ENCODE results near the gene ZKSCAN1. TPM values are rescaled to one million over a fixed set of nuclear protein-coding genes. Genes with fewer than 3 reads are reported as not detected.
"Not testable (repeated sequence)": the region's sequence is repeated elsewhere in the genome, so short reads cannot be mapped to it uniquely, and the experiment has no call there.

ZKSCAN1 gene
- 10 to 100 TPM; 64.4 to 67.9 TPM for total RNA-seq

GRCh38 chr7:100015232-100016214 lies at the start of gene ZKSCAN1:
ZKSCAN1 (plus strand) TSS chr7:100015596; CDS start chr7:100023507, 7,911 bp downstream.
- Mint-ChIP-seq H3K4me3 (peak within 1 kb of the TSS; percentile 88), H3K27me3 (ENCODE audit: low read depth) (no peaks in the 10 kb centered on the region), H3K27ac (peak within 1 kb of the TSS; percentile 91), H3K4me1 (ENCODE audit: low read depth) (peaks cover 64% of the 10 kb centered on the region), H3K36me3 (ENCODE audit: low read depth) (peaks cover 19% of the 10 kb centered on the region), H3K9me3 (no peaks in the 10 kb centered on the region)
- CTCF ChIA-PET = interaction anchor here (0.6 to 1.8 kb wide), 8 partner anchors 17 to 534 kb away, joined by 3 to 6 read pairs (median 4); no protein-coding TSS in a partner anchor
- intact Hi-C loops (cut with micrococcal nuclease) = loop anchor here (10.0 kb wide), 1 partner anchor 461 kb away; the partner anchor contains the start of genes FAM200A and ZNF655
- peak; percentile 89 for DNase-seq

DNA sequence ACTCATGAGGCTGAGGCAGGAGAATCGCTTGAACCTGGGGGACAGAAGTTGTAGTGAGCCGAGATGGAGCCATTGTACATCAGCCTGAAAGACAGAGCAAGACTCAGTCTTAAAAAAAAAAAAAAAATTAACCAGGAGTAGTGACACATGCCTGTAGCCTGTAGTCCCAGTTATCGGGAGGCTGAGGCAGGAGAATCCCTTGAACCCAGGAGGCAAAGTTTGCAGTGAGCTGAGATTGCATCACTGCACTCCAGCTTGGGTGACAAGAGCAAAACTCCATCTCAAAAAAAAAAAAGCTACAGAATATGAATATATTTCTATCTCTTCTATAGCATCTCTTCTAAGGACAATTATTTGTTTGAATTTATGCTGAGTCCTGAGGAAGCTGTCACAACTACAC lies 46.1 kb upstream of the ZKSCAN1 start:
- H3K27me3 Mint-ChIP-seq (ENCODE audit: low read depth) = peaks cover 11% of the 10 kb centered on the region
- CTCF ChIA-PET = interaction anchor here (0.6 to 1.9 kb wide), 3 partner anchors 10 to 23 kb away, joined by 3 to 13 read pairs (median 4); no protein-coding TSS in a partner anchor
- no peaks in the 10 kb centered on the region for H3K36me3 Mint-ChIP-seq (ENCODE audit: low read depth)
- no peaks in the 10 kb centered on the region for H3K9me3 Mint-ChIP-seq
- H3K27ac Mint-ChIP-seq = no peak overlapping the region
- H3K4me3 Mint-ChIP-seq = no peak overlapping the region
- intact Hi-C loops (cut with micrococcal nuclease) = no loop called here
- no peaks in the 10 kb centered on the region for H3K4me1 Mint-ChIP-seq (ENCODE audit: low read depth)
- DNase-seq = no peak

DNA sequence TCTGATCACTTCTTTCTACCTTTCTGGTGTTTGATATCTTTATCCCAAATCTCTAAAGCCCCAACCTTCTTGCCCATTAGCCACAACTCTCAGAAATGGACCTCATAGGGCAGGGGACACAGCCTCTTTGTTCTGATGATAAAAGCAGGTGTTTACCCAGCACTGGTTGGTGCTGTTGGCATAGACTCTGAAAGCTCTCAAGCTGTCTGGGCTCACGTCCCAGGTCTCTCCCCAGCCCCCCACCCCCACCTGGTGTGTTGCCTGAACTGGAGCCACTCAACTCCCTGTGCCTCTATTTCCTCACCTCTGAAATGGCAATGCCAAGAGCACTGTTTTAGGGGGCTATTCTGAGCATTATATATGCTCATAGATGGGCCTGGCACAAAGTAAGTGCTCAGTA lies 45.6 kb upstream of the ZKSCAN1 start:
- CTCF ChIA-PET = interaction anchor here (0.6 to 1.9 kb wide), 2 partner anchors 10 to 14 kb away, joined by 4 to 13 read pairs; no protein-coding TSS in a partner anchor
- DNase-seq; H3K4me1 Mint-ChIP-seq (ENCODE audit: low read depth); H3K9me3 Mint-ChIP-seq; intact Hi-C loops (cut with micrococcal nuclease); H3K36me3 Mint-ChIP-seq (ENCODE audit: low read depth); H3K27me3 Mint-ChIP-seq (ENCODE audit: low read depth); H3K27ac Mint-ChIP-seq; H3K4me3 Mint-ChIP-seq: not testable (repeated sequence)

GRCh38 chr7:99971242-99971641 lies 44.2 kb upstream of the ZKSCAN1 start:
- no peak overlapping the region for H3K27ac Mint-ChIP-seq
- no peak overlapping the region for H3K4me3 Mint-ChIP-seq
- H3K27me3 Mint-ChIP-seq (ENCODE audit: low read depth) = peaks cover 5% of the 10 kb centered on the region
- no peak for DNase-seq
- H3K4me1 Mint-ChIP-seq (ENCODE audit: low read depth) = no peaks in the 10 kb centered on the region
- CTCF ChIA-PET = no interaction called here
- intact Hi-C loops (cut with micrococcal nuclease) = no loop called here
- no peaks in the 10 kb centered on the region for H3K36me3 Mint-ChIP-seq (ENCODE audit: low read depth)
- H3K9me3 Mint-ChIP-seq = no peaks in the 10 kb centered on the region

- H3K36me3 Mint-ChIP-seq (ENCODE audit: low read depth); H3K27me3 Mint-ChIP-seq (ENCODE audit: low read depth); H3K4me3 Mint-ChIP-seq; intact Hi-C loops (cut with micrococcal nuclease); DNase-seq; H3K4me1 Mint-ChIP-seq (ENCODE audit: low read depth); H3K9me3 Mint-ChIP-seq; H3K27ac Mint-ChIP-seq; CTCF ChIA-PET: not testable (repeated sequence)
Observed at GRCh38 chr7:99973817-99974216, 41.6 kb upstream of the ZKSCAN1 start.

- peaks cover 2% of the 10 kb centered on the region for H3K27me3 Mint-ChIP-seq (ENCODE audit: low read depth)
- no peaks in the 10 kb centered on the region for H3K4me1 Mint-ChIP-seq (ENCODE audit: low read depth)
- H3K36me3 Mint-ChIP-seq (ENCODE audit: low read depth) = no peaks in the 10 kb centered on the region
- H3K4me3 Mint-ChIP-seq = no peak overlapping the region
- CTCF ChIA-PET = no interaction called here
- no peak for DNase-seq
- intact Hi-C loops (cut with micrococcal nuclease) = loop anchor here (5.0 kb wide), 1 partner anchor 62 kb away; no protein-coding TSS in a partner anchor
- no peaks in the 10 kb centered on the region for H3K9me3 Mint-ChIP-seq
- no peak overlapping the region for H3K27ac Mint-ChIP-seq
Observed at GRCh38 chr7:99974681-99975080, 40.7 kb upstream of the ZKSCAN1 start.

DNA sequence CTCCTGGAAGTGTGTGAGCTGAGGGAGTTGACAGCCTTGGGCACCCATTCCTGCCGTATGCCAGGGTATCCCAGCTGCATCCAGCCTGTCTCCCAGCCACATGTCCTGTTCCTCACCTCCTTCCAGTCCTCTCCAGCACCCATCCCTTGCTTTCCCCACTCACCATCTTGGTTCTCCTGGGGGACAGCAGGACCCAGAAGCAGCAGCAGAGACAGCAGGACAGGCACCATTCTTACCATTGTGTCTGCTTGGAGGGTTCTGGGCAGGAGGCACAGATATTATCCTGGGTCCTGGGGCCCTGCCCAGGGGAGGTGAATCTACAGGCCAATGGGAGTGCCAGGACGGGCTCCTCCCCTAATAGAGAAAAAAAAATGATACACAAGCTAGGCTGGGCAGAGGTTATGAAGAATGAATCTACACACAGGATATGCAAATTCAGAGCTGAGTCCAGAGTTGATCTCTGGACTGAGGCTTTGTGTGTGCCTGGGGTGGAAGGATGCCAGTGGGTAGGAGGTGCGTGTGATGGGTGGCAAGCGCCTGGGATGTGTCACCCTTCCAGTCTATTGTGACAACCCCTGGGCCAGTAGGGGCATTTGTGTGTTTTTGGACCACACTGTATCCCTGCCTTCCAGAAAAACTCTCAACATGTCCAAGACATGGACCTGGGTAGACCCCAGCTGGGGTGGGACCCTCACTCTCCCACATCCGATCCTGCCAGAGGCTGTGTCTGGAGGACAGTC lies 39.4 kb upstream of the ZKSCAN1 start, which contains the start of gene AZGP1:
TSS of gene AZGP1 (minus strand) at position 250 of the 740 bp plus-strand sequence. CDS start at position 239, 11 bp downstream.
- Mint-ChIP-seq H3K4me3 (no peak within 1 kb of the TSS), H3K4me1 (ENCODE audit: low read depth) (no peaks in the 10 kb centered on the region), H3K9me3 (no peaks in the 10 kb centered on the region), H3K27me3 (ENCODE audit: low read depth) (peaks cover 2% of the 10 kb centered on the region), H3K27ac (no peak within 1 kb of the TSS), H3K36me3 (ENCODE audit: low read depth) (no peaks in the 10 kb centered on the region)
- no peak for DNase-seq
- intact Hi-C loops (cut with micrococcal nuclease) = loop anchor here (5.0 kb wide), 1 partner anchor 64 kb away; no protein-coding TSS in a partner anchor
- CTCF ChIA-PET = no interaction called here

DNA sequence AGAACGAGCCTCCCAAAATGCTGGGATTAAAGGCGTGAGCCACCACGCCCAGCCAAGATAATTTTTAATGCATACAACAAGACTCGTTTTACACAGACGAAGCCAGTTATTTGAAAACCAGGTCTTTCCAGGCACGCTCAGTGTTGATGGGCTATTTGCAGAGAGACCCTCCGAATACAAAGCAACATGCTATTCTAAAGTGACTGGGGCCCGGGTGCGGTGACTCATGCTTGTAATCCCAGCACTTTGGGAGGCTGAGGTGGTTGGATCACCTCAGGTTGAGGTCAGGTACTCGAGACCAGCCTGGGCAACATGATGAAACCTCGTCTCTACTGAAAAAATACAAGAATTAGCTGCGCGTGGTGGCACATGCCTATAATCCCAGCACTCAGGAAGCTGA lies 38.8 kb upstream of the ZKSCAN1 start:
- Mint-ChIP-seq H3K27me3 (ENCODE audit: low read depth) (peaks cover 2% of the 10 kb centered on the region), H3K27ac (no peak overlapping the region), H3K4me1 (ENCODE audit: low read depth) (no peaks in the 10 kb centered on the region), H3K9me3 (no peaks in the 10 kb centered on the region), H3K36me3 (ENCODE audit: low read depth) (no peaks in the 10 kb centered on the region), H3K4me3 (no peak overlapping the region)
- no peak for DNase-seq
- CTCF ChIA-PET = interaction anchor here (1.5 to 1.6 kb wide), 2 partner anchors 47 to 87 kb away, joined by 3 to 4 read pairs; partner anchors contain the start of gene GJC3
- intact Hi-C loops (cut with micrococcal nuclease) = loop anchor here (5.0 kb wide), 1 partner anchor 64 kb away; no protein-coding TSS in a partner anchor

- not testable (repeated sequence) for H3K27ac Mint-ChIP-seq; H3K4me1 Mint-ChIP-seq (ENCODE audit: low read depth); H3K27me3 Mint-ChIP-seq (ENCODE audit: low read depth); H3K9me3 Mint-ChIP-seq; H3K36me3 Mint-ChIP-seq (ENCODE audit: low read depth); H3K4me3 Mint-ChIP-seq
- DNase-seq = peak; percentile 75
- intact Hi-C loops (cut with micrococcal nuclease) = loop anchor here (1.0 to 5.0 kb wide), 3 partner anchors 51 to 151 kb away; partner anchors contain the start of gene GJC3
- CTCF ChIA-PET = interaction anchor here (0.6 to 2.5 kb wide), 19 partner anchors 8 to 150 kb away, joined by 3 to 27 read pairs (median 4); partner anchors contain the start of gene GJC3
Observed at GRCh38 chr7:99979814-99980225, 35.6 kb upstream of the ZKSCAN1 start.

DNA sequence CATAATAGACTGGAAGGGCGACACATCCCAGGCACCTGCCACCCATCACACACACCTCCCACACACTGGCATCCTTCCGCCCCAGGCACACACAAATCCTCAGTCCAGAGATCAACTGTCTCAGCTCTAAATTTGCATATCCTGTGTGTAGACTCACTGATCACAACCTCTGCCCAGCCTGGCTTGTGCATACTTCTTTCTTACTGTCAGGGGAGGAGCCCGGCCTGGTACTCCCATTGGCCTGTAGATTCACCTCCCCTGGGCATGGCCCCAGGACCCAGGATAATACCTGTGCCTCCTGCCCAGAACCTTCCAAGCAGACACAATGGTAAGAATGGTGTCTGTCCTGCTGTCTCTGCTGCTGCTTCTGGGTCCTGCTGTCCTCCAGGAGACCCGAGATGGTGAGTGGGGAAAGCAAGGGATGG lies 34.9 kb upstream of the ZKSCAN1 start:
- DNase-seq; H3K4me1 Mint-ChIP-seq (ENCODE audit: low read depth); H3K4me3 Mint-ChIP-seq; H3K27me3 Mint-ChIP-seq (ENCODE audit: low read depth); H3K27ac Mint-ChIP-seq; H3K36me3 Mint-ChIP-seq (ENCODE audit: low read depth); intact Hi-C loops (cut with micrococcal nuclease); H3K9me3 Mint-ChIP-seq: not testable (repeated sequence)
- CTCF ChIA-PET = interaction anchor here (0.6 to 2.2 kb wide), 10 partner anchors 11 to 491 kb away, joined by 3 to 27 read pairs (median 6); partner anchors contain the start of gene GJC3

- H3K36me3 Mint-ChIP-seq (ENCODE audit: low read depth); intact Hi-C loops (cut with micrococcal nuclease); H3K4me1 Mint-ChIP-seq (ENCODE audit: low read depth); H3K9me3 Mint-ChIP-seq; DNase-seq; H3K27me3 Mint-ChIP-seq (ENCODE audit: low read depth); H3K4me3 Mint-ChIP-seq; H3K27ac Mint-ChIP-seq: not testable (repeated sequence)
- CTCF ChIA-PET = interaction anchor here (1.0 to 1.2 kb wide), 2 partner anchors 10 to 65 kb away, joined by 4 read pairs; no protein-coding TSS in a partner anchor
Observed at GRCh38 chr7:99981066-99981465, 34.3 kb upstream of the ZKSCAN1 start.

DNA sequence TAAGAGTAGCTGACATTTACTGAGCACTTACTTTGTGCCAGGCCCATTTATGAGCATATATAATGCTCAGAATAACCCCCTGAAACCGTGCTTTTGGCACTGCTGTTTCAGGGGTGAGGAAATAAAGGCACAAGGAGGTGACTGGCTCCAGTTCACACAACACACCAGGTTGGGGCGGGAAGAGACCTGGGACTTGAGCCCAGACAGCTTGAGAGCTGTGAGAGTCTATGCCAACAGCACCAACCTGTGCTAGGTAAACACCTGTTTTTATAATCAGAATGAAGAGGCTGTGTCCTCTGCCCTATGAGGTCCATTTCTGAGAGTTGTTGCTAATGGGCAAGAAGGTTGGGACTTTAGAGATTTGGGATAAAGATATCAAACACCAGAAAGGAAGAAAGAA lies 30.8 kb upstream of the ZKSCAN1 start:
- CTCF ChIA-PET = interaction anchor here (1.3 kb wide), 1 partner anchor 9 kb away, joined by 4 read pairs; no protein-coding TSS in a partner anchor
- Mint-ChIP-seq H3K4me1 (ENCODE audit: low read depth) (no peaks in the 10 kb centered on the region), H3K27ac (no peak overlapping the region), H3K9me3 (peaks cover 3% of the 10 kb centered on the region), H3K36me3 (ENCODE audit: low read depth) (no peaks in the 10 kb centered on the region), H3K4me3 (no peak overlapping the region), H3K27me3 (ENCODE audit: low read depth) (peaks cover 4% of the 10 kb centered on the region)
- DNase-seq = no peak
- intact Hi-C loops (cut with micrococcal nuclease) = no loop called here
